ENCODE results near the gene CENPO.

The CENPO gene

GRCh38 chr2:24754985-24755705 lies 38.1 kb upstream of the CENPO start:
- H3K4me3 ChIP-seq (replicated peaks in 1 of 2; ENCODE audit: low read depth in 2 of 2, low read length in 2 of 2): no peak overlapping the region
- no peak for DNase-seq (ENCODE audit: low read depth in 2 of 2)
- TF ChIP-seq CTCF (IDR thresholded peaks at IDR 0.05; ENCODE audit: low read depth, low read length): no peak

GRCh38 chr2:24756789-24757188 lies 36.4 kb upstream of the CENPO start:
- no peak for DNase-seq (ENCODE audit: low read depth in 2 of 2)
- no peak overlapping the region for H3K4me3 ChIP-seq (replicated peaks in 1 of 2; ENCODE audit: low read depth in 2 of 2, low read length in 2 of 2)
- TF ChIP-seq CTCF (IDR thresholded peaks at IDR 0.05; ENCODE audit: low read depth, low read length): no peak

GRCh38 chr2:24761866-24762265 lies 31.4 kb upstream of the CENPO start:
- TF ChIP-seq CTCF (IDR thresholded peaks at IDR 0.05; ENCODE audit: low read depth, low read length): no peak
- no peak for DNase-seq (ENCODE audit: low read depth in 2 of 2)
- no peak overlapping the region for H3K4me3 ChIP-seq (replicated peaks in 1 of 2; ENCODE audit: low read depth in 2 of 2, low read length in 2 of 2)

GRCh38 chr2:24762518-24762917 lies 30.7 kb upstream of the CENPO start:
- no peak for TF ChIP-seq CTCF (IDR thresholded peaks at IDR 0.05; ENCODE audit: low read depth, low read length)
- H3K4me3 ChIP-seq (replicated peaks in 1 of 2; ENCODE audit: low read depth in 2 of 2, low read length in 2 of 2): no peak overlapping the region
- DNase-seq (ENCODE audit: low read depth in 2 of 2): no peak

GRCh38 chr2:24763843-24764242 lies 29.4 kb upstream of the CENPO start:
- TF ChIP-seq CTCF (IDR thresholded peaks at IDR 0.05; ENCODE audit: low read depth, low read length): no peak
- H3K4me3 ChIP-seq (replicated peaks in 1 of 2; ENCODE audit: low read depth in 2 of 2, low read length in 2 of 2): no peak overlapping the region
- DNase-seq (ENCODE audit: low read depth in 2 of 2): no peak

GRCh38 chr2:24766609-24767008 lies 26.6 kb upstream of the CENPO start:
- TF ChIP-seq CTCF (IDR thresholded peaks at IDR 0.05; ENCODE audit: low read depth, low read length): no peak
- no peak overlapping the region for H3K4me3 ChIP-seq (replicated peaks in 1 of 2; ENCODE audit: low read depth in 2 of 2, low read length in 2 of 2)
- no peak for DNase-seq (ENCODE audit: low read depth in 2 of 2)

GRCh38 chr2:24768013-24768412 lies 25.2 kb upstream of the CENPO start:
- TF ChIP-seq CTCF (IDR thresholded peaks at IDR 0.05; ENCODE audit: low read depth, low read length): no peak
- no peak overlapping the region for H3K4me3 ChIP-seq (replicated peaks in 1 of 2; ENCODE audit: low read depth in 2 of 2, low read length in 2 of 2)
- no peak for DNase-seq (ENCODE audit: low read depth in 2 of 2)

Measured in cardiac fibroblast (primary cell).